Uterus (tissue), 4 donors: Measurements from ENCODE around the gene SLC22A17. TPM values are rescaled to one million over a fixed set of nuclear protein-coding genes. Genes with fewer than 3 reads are reported as not detected.
A peak's percentile ranks its signal among the peaks of the same experiment; 100 is the strongest.

Experiments
- DNase-seq, 2 donors: peaks; one replicate each; pipeline ENCODE4 v3.0.0-alpha.2; 2019 to 2020
- H3K27ac ChIP-seq, 2 donors: fragments of 200-600 bp; sonication (generic); 1 replicate in 1 of 2; 2 replicates in 1 of 2; pipeline ENCODE4 v1.5.1; 2016 to 2018
- H3K27me3 ChIP-seq, 2 donors: fragments of 200-600 bp; sonication (generic); one replicate each; pipeline ENCODE4 v1.5.1; 2018 to 2019; ENCODE audit warnings: control low read depth in 1 of 2
- H3K36me3 ChIP-seq, 2 donors: fragments of 200-600 bp; sonication (generic); one replicate each; pipeline ENCODE4 v1.5.1; 2019; ENCODE audit warnings: control low read depth in 1 of 2
- H3K4me1 ChIP-seq, 2 donors: fragments of 200-600 bp; sonication (generic); one replicate each; pipeline ENCODE4 v1.5.1; 2018 to 2019; ENCODE audit warnings: control low read depth in 1 of 2
- H3K4me3 ChIP-seq, 2 donors: fragments of 200-600 bp; sonication (generic); 1 replicate in 1 of 2; 2 replicates in 1 of 2; pipeline ENCODE4 v1.5.1; 2018 to 2019; ENCODE audit warnings: mild to moderate bottlenecking in 1 of 2
- H3K9me3 ChIP-seq, 2 donors: fragments of 200-600 bp; sonication (generic); one replicate each; pipeline ENCODE4 v1.5.1; 2019; ENCODE audit warnings: control low read depth in 1 of 2
- POLR2A ChIP-seq, 2 donors: fragments of 450-650 bp; IDR thresholded peaks; one replicate each; pipeline ENCODE4 v1.6.1; 2016; ENCODE audit warnings: antibody characterized with exemption in 2 of 2, mild to moderate bottlenecking in 1 of 2, moderate library complexity in 1 of 2
- intact Hi-C: fragments of 100-400 bp; cut with DNase I; formaldehyde crosslinking; loops from one replicate; pipeline ENCODE4 v1.15.1; 2023; ENCODE audit warnings: low total_unique reads
- total RNA-seq, 4 donors: library from RNA; depleted of rRNA in 3 of 4; stranded (reverse); fragments of >200 nt in 3 of 4; gene quantifications; one replicate each; pipeline versions ENCODE4 v1.1.0 to v1.2.4, GENCODE V29; 2014 to 2023
- TF ChIP-seq, protein P1 (sequence below), 4 experiments: fragments of 200-600 bp in 2 of 4; fragments of 450-650 bp in 2 of 4; sonication (generic) in 2 of 4; IDR thresholded peaks; one replicate each; pipeline ENCODE4 v1.5.1; 2016 to 2019; ENCODE audit warnings: antibody characterized with exemption in 4 of 4, mild to moderate bottlenecking in 2 of 4, moderate library complexity in 1 of 4
- donor health status: DM: yes; HTN: yes; CAD: no.

SLC22A17 gene
- total RNA-seq, 4 donors from 2014 or later, result 30.6 to 49.4 (median 41.7) TPM

DNA sequence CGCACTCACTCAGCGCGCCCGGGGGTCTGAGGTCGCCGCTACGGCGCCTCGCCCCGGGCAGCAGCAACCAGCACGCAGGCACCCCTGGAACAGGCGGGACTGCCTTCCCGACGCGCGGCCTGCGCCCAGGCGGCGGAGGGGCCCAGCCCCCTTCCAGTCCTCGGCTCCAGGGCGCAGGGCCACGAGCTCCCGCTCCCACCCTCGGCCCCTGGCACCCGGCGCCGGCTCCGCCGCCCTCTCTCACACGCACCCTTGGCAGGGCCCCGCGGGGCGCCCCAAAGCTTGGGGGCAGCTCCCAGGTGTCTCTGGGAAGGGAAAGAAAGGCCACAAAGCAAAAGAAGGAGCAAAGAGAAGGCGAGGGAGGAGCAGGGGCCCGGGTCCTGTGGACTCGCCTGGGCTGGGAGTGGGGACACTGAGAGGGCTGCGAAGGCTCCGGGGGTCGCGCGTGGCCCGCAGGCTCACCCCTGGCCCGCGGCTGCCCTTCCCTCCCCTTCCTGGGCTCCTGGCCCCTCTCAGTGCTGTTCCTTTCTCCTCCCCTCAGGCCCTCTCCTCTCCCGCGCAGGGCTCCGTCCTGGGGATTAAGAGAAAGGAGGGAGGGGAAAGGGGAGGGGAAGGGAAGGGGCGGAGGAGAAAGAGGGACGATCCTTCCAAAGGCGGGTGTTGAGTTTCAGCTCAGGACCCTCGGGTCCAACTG lies 13.2 kb upstream of the SLC22A17 start:
- H3K9me3 ChIP-seq, result no peaks in the 10 kb centered on the region
- DNase-seq, result peak; percentile 75 to 81
- peak; percentile 66 to 69 for TF ChIP-seq POLR2A (IDR thresholded peaks at IDR 0.05)
- TF ChIP-seq, protein P1, sequence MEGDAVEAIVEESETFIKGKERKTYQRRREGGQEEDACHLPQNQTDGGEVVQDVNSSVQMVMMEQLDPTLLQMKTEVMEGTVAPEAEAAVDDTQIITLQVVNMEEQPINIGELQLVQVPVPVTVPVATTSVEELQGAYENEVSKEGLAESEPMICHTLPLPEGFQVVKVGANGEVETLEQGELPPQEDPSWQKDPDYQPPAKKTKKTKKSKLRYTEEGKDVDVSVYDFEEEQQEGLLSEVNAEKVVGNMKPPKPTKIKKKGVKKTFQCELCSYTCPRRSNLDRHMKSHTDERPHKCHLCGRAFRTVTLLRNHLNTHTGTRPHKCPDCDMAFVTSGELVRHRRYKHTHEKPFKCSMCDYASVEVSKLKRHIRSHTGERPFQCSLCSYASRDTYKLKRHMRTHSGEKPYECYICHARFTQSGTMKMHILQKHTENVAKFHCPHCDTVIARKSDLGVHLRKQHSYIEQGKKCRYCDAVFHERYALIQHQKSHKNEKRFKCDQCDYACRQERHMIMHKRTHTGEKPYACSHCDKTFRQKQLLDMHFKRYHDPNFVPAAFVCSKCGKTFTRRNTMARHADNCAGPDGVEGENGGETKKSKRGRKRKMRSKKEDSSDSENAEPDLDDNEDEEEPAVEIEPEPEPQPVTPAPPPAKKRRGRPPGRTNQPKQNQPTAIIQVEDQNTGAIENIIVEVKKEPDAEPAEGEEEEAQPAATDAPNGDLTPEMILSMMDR (IDR thresholded peaks at IDR 0.05), result no peak
- intact Hi-C loops, result no loop called here
- H3K27me3 ChIP-seq, result no peaks in the 10 kb centered on the region
- H3K4me3 ChIP-seq, result peak overlapping the region; percentile 60 to 68
- H3K36me3 ChIP-seq, result no peaks in the 10 kb centered on the region
- H3K4me1 ChIP-seq, result peaks cover 0 to 7% of the 10 kb centered on the region in 2 donors
- H3K27ac ChIP-seq, result peak overlapping the region; percentile 97 to 98

DNA sequence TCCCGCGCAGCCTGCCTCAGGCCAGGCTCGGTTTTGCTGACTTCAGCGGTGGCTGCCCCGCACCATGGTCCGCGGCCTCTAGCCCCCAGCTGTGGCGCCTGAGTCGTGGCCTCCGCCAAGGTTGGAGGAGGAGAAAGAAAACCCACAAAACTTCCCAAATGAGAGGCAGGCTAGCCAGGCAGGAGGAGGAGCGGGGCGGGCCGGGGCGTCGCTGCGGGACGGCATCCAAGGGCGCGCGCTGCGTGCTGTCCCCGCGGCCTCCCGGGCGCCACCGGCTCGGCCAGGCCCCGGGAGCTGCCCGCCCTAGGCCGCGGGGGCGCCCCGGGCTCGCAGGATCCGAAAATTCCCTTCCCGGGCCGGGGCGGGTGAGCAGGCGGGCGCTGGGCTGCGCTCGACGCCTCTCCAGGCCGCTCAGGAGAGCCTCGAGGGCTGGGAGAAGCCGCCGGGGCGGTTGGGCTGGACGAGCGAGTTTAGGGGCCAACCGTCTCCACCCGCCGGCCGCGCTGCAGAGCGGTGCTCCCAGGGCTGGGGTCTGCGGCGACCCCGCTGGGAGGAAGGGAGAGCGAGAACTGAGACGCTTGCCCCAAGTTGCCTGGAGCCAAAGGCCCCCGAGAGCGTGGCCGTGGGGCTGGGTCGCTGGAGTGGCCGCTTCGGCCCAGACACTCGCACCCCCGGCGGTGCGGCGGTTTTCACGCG lies 12.5 kb upstream of the SLC22A17 start, which contains the start of gene EFS:
EFS (minus strand) TSS at position 137 of the 696 bp plus-strand sequence. CDS start 147 bp downstream, outside the sequence.
- Histone ChIP-seq H3K4me3 (peak within 1 kb of the TSS; percentile 60 to 68), H3K9me3 (no peaks in the 10 kb centered on the region), H3K36me3 (no peaks in the 10 kb centered on the region), H3K27me3 (no peaks in the 10 kb centered on the region), H3K27ac (peak within 1 kb of the TSS; percentile 97 to 98), H3K4me1 (peaks cover 0 to 7% of the 10 kb centered on the region in 2 donors)
- intact Hi-C loops, result no loop called here
- peak in 1 of 2 donors; percentile 26 for TF ChIP-seq POLR2A (IDR thresholded peaks at IDR 0.05)
- TF ChIP-seq, protein P1 (IDR thresholded peaks at IDR 0.05), result no peak
- DNase-seq, result peak; percentile 49 to 71

DNA sequence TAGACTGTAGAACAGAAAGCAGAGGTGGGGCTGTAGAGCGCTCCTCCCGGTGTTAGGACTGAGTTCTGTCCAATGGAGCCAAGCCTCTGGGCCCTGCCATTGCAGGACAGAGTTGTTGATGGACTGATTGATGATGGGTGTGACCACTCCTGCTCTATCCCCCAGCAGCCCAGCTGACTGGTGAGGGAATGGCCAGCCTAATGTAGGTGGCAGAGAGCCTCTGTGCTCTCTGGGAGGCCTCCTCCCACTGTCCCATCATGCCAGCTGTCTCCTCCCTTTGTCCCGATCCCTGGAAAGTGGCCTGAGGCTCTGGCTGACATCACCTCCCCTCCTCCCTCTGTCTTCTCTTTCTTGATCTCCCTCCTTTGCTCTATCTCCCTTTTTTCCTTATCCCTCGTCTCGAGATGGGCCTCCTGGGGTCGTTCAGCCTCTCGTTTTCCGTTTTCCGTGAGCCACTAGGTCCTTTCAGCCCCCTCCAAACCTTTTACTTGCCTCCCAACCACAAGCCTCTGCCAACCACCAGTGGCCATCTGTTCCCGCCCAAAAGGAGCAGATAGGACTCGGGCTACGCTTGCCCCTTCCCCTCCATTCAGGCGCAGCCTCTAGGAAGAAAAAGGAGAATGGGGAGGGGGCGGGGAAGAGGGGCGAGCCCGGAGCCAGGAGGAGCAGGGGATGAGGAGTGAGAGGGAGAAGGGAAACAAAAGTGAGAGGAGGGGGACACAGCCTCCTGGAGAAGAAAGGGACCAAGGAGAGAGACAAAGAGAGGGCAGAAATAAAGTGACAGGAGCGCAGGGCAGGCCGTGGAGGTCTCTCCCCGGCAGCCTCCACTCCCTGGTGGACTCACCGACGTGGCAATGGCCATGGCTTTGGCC lies 11.7 kb upstream of the SLC22A17 start:
- H3K4me1 ChIP-seq, result peaks cover 0 to 7% of the 10 kb centered on the region in 2 donors
- no peaks in the 10 kb centered on the region for H3K9me3 ChIP-seq
- no peaks in the 10 kb centered on the region for H3K27me3 ChIP-seq
- H3K27ac ChIP-seq, result peak overlapping the region; percentile 97 to 98
- TF ChIP-seq POLR2A (IDR thresholded peaks at IDR 0.05), result no peak
- TF ChIP-seq, protein P1 (IDR thresholded peaks at IDR 0.05), result no peak
- no peaks in the 10 kb centered on the region for H3K36me3 ChIP-seq
- peak overlapping the region; percentile 60 to 68 for H3K4me3 ChIP-seq
- intact Hi-C loops, result no loop called here
- peak; percentile 52 to 54 for DNase-seq

DNA sequence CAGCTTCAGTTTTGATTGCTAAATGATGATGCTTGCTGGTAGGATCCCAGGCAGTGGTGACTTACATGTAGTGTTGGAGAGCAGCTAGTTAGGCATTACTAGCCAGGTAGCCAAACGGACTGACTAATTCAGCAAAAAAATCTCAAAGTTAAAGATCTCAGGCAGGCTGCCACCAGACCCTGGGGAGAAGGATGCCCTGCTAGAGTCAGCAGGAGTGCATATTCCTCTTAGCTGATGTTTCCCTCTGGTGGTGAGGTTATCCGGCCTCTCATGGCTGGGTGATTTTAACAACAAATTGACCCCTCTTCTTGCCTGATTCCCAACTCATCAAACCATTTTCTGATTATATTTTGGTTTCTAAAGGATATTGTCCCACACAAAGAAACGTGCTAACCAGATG lies 9.5 kb upstream of the SLC22A17 start:
- peak overlapping the region in 1 of 2 donors; percentile 21 for H3K27ac ChIP-seq
- no peak overlapping the region for H3K4me3 ChIP-seq
- no peak for DNase-seq
- no peak for TF ChIP-seq POLR2A (IDR thresholded peaks at IDR 0.05)
- TF ChIP-seq, protein P1 (IDR thresholded peaks at IDR 0.05), result peak in 1 of 4 experiments; percentile 8
- no peaks in the 10 kb centered on the region for H3K36me3 ChIP-seq
- H3K9me3 ChIP-seq, result no peaks in the 10 kb centered on the region
- H3K27me3 ChIP-seq, result no peaks in the 10 kb centered on the region
- H3K4me1 ChIP-seq, result peaks cover 0 to 7% of the 10 kb centered on the region in 2 donors
- intact Hi-C loops, result no loop called here
